T-helper 22 cell (primary cell): ENCODE measurements around the gene SKIL.

ENCODE experiments used
- DNase-seq: peaks from one replicate; pipeline ENCODE4 v3.0.0-alpha.2; 2020; ENCODE audit warnings: low read depth

The SKIL gene

GRCh38 chr3:170350515-170351413 is 6.8 kb upstream of the SKIL start:
- no peak for DNase-seq

- no peak for DNase-seq
Measured at GRCh38 chr3:170352936-170353335, 4.6 kb upstream of the SKIL start.

GRCh38 chr3:170353485-170353884 is 4.0 kb upstream of the SKIL start:
- no peak for DNase-seq

- DNase-seq, result no peak
Measured at GRCh38 chr3:170354760-170355159, 2.8 kb upstream of the SKIL start.

- peak; percentile 11 for DNase-seq
Measured at GRCh38 chr3:170355738-170356595, 1.5 kb upstream of the SKIL start.

- peak; percentile 44 for DNase-seq
Measured at GRCh38 chr3:170356596-170357175, 829 bp upstream of the SKIL start.

- peak; percentile 72 for DNase-seq
Measured at GRCh38 chr3:170358042-170359010, 811 bp downstream of the SKIL start.

- DNase-seq, result no peak
Measured at GRCh38 chr3:170359178-170359704, 1.7 kb downstream of the SKIL start.

- no peak for DNase-seq
Measured at GRCh38 chr3:170360466-170360865, 3.0 kb downstream of the SKIL start.

- DNase-seq, result no peak
Measured at GRCh38 chr3:170360916-170361315, 3.4 kb downstream of the SKIL start.

- no peak for DNase-seq
Measured at GRCh38 chr3:170361711-170362110, 4.2 kb downstream of the SKIL start.

GRCh38 chr3:170363471-170363994 is 6.0 kb downstream of the SKIL start:
- DNase-seq, result no peak

GRCh38 chr3:170364965-170365364 is 7.5 kb downstream of the SKIL start:
- no peak for DNase-seq

- DNase-seq, result no peak
Measured at GRCh38 chr3:170367797-170368196, 10.3 kb downstream of the SKIL start.

GRCh38 chr3:170368921-170369320 is 11.4 kb downstream of the SKIL start:
- no peak for DNase-seq

GRCh38 chr3:170372190-170372879 is 14.8 kb downstream of the SKIL start:
- no peak for DNase-seq

- no peak for DNase-seq
Measured at GRCh38 chr3:170383567-170383966, 26.1 kb downstream of the SKIL start.

GRCh38 chr3:170386468-170386867 is 29.0 kb downstream of the SKIL start:
- no peak for DNase-seq

- DNase-seq, result no peak
Measured at GRCh38 chr3:170387950-170388349, 30.4 kb downstream of the SKIL start.

GRCh38 chr3:170391108-170391507 is 33.6 kb downstream of the SKIL start:
- DNase-seq, result no peak
